NCI-H2196 (cell line): ENCODE results near the gene FTH1.

ENCODE experiments used
- DNase-seq: peaks from one replicate; lab custom pipeline; 2025; ENCODE audit not compliant: unreplicated experiment; lab: John Stamatoyannopoulos, UW

FTH1 gene

GRCh38 chr11:61949169-61950034 is 18.0 kb downstream of the FTH1 start:
- peak; percentile 81 for DNase-seq

GRCh38 chr11:61948505-61948904 is 18.9 kb downstream of the FTH1 start:
- no peak for DNase-seq

- DNase-seq = peak; percentile 90
These were observed 19.8 kb downstream of the FTH1 start for GRCh38 chr11:61947486-61948210.

GRCh38 chr11:61946894-61947293 is 20.5 kb downstream of the FTH1 start:
- DNase-seq = no peak

- no peak for DNase-seq
These were observed 22.2 kb downstream of the FTH1 start for GRCh38 chr11:61945191-61945590.

- DNase-seq = no peak
These were observed 27.0 kb downstream of the FTH1 start for GRCh38 chr11:61940466-61940865.

- DNase-seq = no peak
These were observed 31.6 kb downstream of the FTH1 start for GRCh38 chr11:61935861-61936260.

- no peak for DNase-seq
These were observed 36.5 kb downstream of the FTH1 start for GRCh38 chr11:61930933-61931332.

- no peak for DNase-seq
These were observed 38.8 kb downstream of the FTH1 start for GRCh38 chr11:61928606-61929005.

- DNase-seq = no peak
These were observed 39.9 kb downstream of the FTH1 start for GRCh38 chr11:61927501-61927900.

GRCh38 chr11:61926235-61926634 is 41.2 kb downstream of the FTH1 start:
- DNase-seq = no peak

GRCh38 chr11:61925736-61926135 is 41.7 kb downstream of the FTH1 start:
- no peak for DNase-seq

GRCh38 chr11:61924064-61924455 is 43.4 kb downstream of the FTH1 start:
- DNase-seq = no peak

GRCh38 chr11:61923166-61924063 is 44.0 kb downstream of the FTH1 start:
- DNase-seq = no peak

- DNase-seq = no peak
These were observed 44.9 kb downstream of the FTH1 start for GRCh38 chr11:61922539-61922938.

- no peak for DNase-seq
These were observed 46.0 kb downstream of the FTH1 start for GRCh38 chr11:61921446-61921845.

- DNase-seq = no peak
These were observed 47.5 kb downstream of the FTH1 start for GRCh38 chr11:61919705-61920631.

- DNase-seq = no peak
These were observed 48.3 kb downstream of the FTH1 start for GRCh38 chr11:61918938-61919704.

- no peak for DNase-seq
These were observed 49.0 kb downstream of the FTH1 start for GRCh38 chr11:61918251-61918937.
